ENCODE results near the gene SLC6A6.

- TF ChIP-seq CTCF (IDR thresholded peaks at IDR 0.05 in 8 of 11, conservative IDR thresholded peaks at IDR 0.05 in 3 of 11) = peak; percentile 12 to 84 (median 67)
- TF ChIP-seq POLR2A (IDR thresholded peaks at IDR 0.05) = no peak
- peak; percentile 36 to 49 (median 46) for TF ChIP-seq POLR2AphosphoS5 (IDR thresholded peaks at IDR 0.05)
These were observed 59.4 kb downstream of the SLC6A6 start for GRCh38 chr3:14461748-14462324.

All from spleen (tissue), 7 donors.